IPS DF 6.9 (cell line): ENCODE results near the gene CSNK2B.

ENCODE experiments used
- DNase-seq: peaks from one replicate; pipeline ENCODE4 v3.0.0-alpha.2; 2013; ENCODE audit warnings: low read depth, low spot score
- H3K27ac ChIP-seq: one replicate; pipeline ENCODE4 v1.5.1; 2013; ENCODE audit warnings: low read length, control low read depth
- H3K27me3 ChIP-seq: 2 replicates; pipeline ENCODE4 v1.6.1; 2013; ENCODE audit warnings: mild to moderate bottlenecking, low read length; ENCODE audit not compliant: control insufficient read depth, insufficient read depth
- H3K36me3 ChIP-seq: 2 replicates; pipeline ENCODE4 v1.6.1; 2013; ENCODE audit warnings: low read length; ENCODE audit not compliant: control insufficient read depth, insufficient read depth
- H3K4me1 ChIP-seq: 2 replicates; pipeline ENCODE4 v1.6.1; 2013; ENCODE audit warnings: low read length; ENCODE audit not compliant: control insufficient read depth, insufficient read depth
- H3K4me3 ChIP-seq: 2 replicates; pipeline ENCODE4 v1.5.1; 2013; ENCODE audit warnings: mild to moderate bottlenecking, low read length
- H3K9me3 ChIP-seq: 2 replicates; pipeline ENCODE4 v1.6.1; 2013; ENCODE audit warnings: low read length, inconsistent platforms; ENCODE audit not compliant: control insufficient read depth, insufficient read depth
- WGBS: extraction: QIAGEN DNeasy Blood & Tissue Kit; methylation state at CpG from one replicate; pipeline ENCODE4 v1.1.7; 2013; ENCODE audit warnings: mixed read lengths, missing lambda C conversion rate; ENCODE audit not compliant: insufficient read length, insufficient coverage; 5-methylcytosine and 5-hydroxymethylcytosine counted together

CSNK2B gene

GRCh38 chr6:31676904-31677303, 11.0 kb downstream of the CSNK2B start:
- H3K4me3 ChIP-seq, result no peak overlapping the region
- H3K36me3 ChIP-seq, result peaks cover 3% of the 10 kb centered on the region
- H3K9me3 ChIP-seq, result no peaks in the 10 kb centered on the region
- no peak overlapping the region for H3K27ac ChIP-seq
- DNase-seq, result no peak
- H3K4me1 ChIP-seq, result no peaks in the 10 kb centered on the region
- H3K27me3 ChIP-seq, result peaks cover 2% of the 10 kb centered on the region; the same call in 1 of the 2 replicates
- WGBS, result no CpG with 5 or more reads among the region's 6 CpGs

GRCh38 chr6:31677955-31678354, 12.1 kb downstream of the CSNK2B start:
- no peaks in the 10 kb centered on the region for H3K36me3 ChIP-seq
- no peaks in the 10 kb centered on the region for H3K4me1 ChIP-seq
- no peak overlapping the region for H3K27ac ChIP-seq
- peaks cover 2% of the 10 kb centered on the region; the same call in 1 of the 2 replicates for H3K27me3 ChIP-seq
- no peaks in the 10 kb centered on the region for H3K9me3 ChIP-seq
- DNase-seq, result no peak
- H3K4me3 ChIP-seq, result no peak overlapping the region
- no CpG with 5 or more reads among the region's 8 CpGs for WGBS

GRCh38 chr6:31680226-31681134, 14.6 kb downstream of the CSNK2B start, which contains the start of gene LY6G5C:
Gene LY6G5C, minus strand, starts transcription at chr6:31681067. Its CDS starts 694 bp downstream, at chr6:31680373.
- Histone ChIP-seq H3K9me3 (no peaks in the 10 kb centered on the region), H3K4me1 (peaks cover 1% of the 10 kb centered on the region; the same call in 1 of the 2 replicates), H3K36me3 (no peaks in the 10 kb centered on the region), H3K27ac (no peak within 1 kb of the TSS), H3K4me3 (peak within 1 kb of the TSS; percentile 26; the same call in 1 of the 2 replicates), H3K27me3 (peaks cover 2% of the 10 kb centered on the region; the same call in 1 of the 2 replicates)
- no peak for DNase-seq
- WGBS, result no CpG with 5 or more reads among the region's 17 CpGs

GRCh38 chr6:31681135-31681671, 15.3 kb downstream of the CSNK2B start:
- no CpG with 5 or more reads among the region's 40 CpGs for WGBS
- Histone ChIP-seq H3K27me3 (peaks cover 2% of the 10 kb centered on the region; the same call in 1 of the 2 replicates), H3K36me3 (no peaks in the 10 kb centered on the region), H3K9me3 (no peaks in the 10 kb centered on the region), H3K27ac (no peak overlapping the region), H3K4me1 (peaks cover 1% of the 10 kb centered on the region; the same call in 1 of the 2 replicates), H3K4me3 (peak overlapping the region; percentile 26; the same call in 1 of the 2 replicates)
- DNase-seq, result no peak

- Histone ChIP-seq H3K4me1 (peaks cover 1% of the 10 kb centered on the region; the same call in 1 of the 2 replicates), H3K27ac (no peak overlapping the region), H3K9me3 (no peaks in the 10 kb centered on the region), H3K27me3 (peaks cover 2% of the 10 kb centered on the region; the same call in 1 of the 2 replicates), H3K36me3 (peaks cover 10% of the 10 kb centered on the region; the same call in 1 of the 2 replicates), H3K4me3 (peak overlapping the region; percentile 16; the same call in 1 of the 2 replicates)
- DNase-seq, result no peak
- no CpG with 5 or more reads among the region's 13 CpGs for WGBS
Observed at GRCh38 chr6:31683591-31683990, 17.7 kb downstream of the CSNK2B start.

- no peak overlapping the region for H3K4me3 ChIP-seq
- no peaks in the 10 kb centered on the region for H3K9me3 ChIP-seq
- no peak overlapping the region for H3K27ac ChIP-seq
- peaks cover 1% of the 10 kb centered on the region; the same call in 1 of the 2 replicates for H3K4me1 ChIP-seq
- peaks cover 13% of the 10 kb centered on the region for H3K36me3 ChIP-seq
- DNase-seq, result no peak
- no CpG with 5 or more reads among the region's 5 CpGs for WGBS
- H3K27me3 ChIP-seq, result peaks cover 1% of the 10 kb centered on the region; the same call in 1 of the 2 replicates
Observed at GRCh38 chr6:31686483-31686882, 20.6 kb downstream of the CSNK2B start.

- Histone ChIP-seq H3K27me3 (no peaks in the 10 kb centered on the region), H3K36me3 (peaks cover 13% of the 10 kb centered on the region), H3K4me1 (peaks cover 1% of the 10 kb centered on the region; the same call in 1 of the 2 replicates), H3K9me3 (no peaks in the 10 kb centered on the region), H3K4me3 (no peak overlapping the region), H3K27ac (no peak overlapping the region)
- WGBS, result no CpG with 5 or more reads among the region's 8 CpGs
- DNase-seq, result no peak
Observed at GRCh38 chr6:31687321-31687720, 21.4 kb downstream of the CSNK2B start.

GRCh38 chr6:31687860-31688693, 22.2 kb downstream of the CSNK2B start:
- no CpG with 5 or more reads among the region's 14 CpGs for WGBS
- peaks cover 1% of the 10 kb centered on the region; the same call in 1 of the 2 replicates for H3K4me1 ChIP-seq
- no peak for DNase-seq
- H3K36me3 ChIP-seq, result peaks cover 13% of the 10 kb centered on the region
- H3K27ac ChIP-seq, result no peak overlapping the region
- H3K27me3 ChIP-seq, result no peaks in the 10 kb centered on the region
- no peak overlapping the region for H3K4me3 ChIP-seq
- H3K9me3 ChIP-seq, result no peaks in the 10 kb centered on the region

- H3K27ac ChIP-seq, result no peak overlapping the region
Observed at GRCh38 chr6:31689249-31690110, 23.6 kb downstream of the CSNK2B start.

More at GRCh38 chr6:31689249-31690110, 23.6 kb downstream of the CSNK2B start:
- DNase-seq, result no peak
- Histone ChIP-seq H3K27me3 (no peaks in the 10 kb centered on the region), H3K36me3 (peaks cover 13% of the 10 kb centered on the region), H3K4me1 (no peaks in the 10 kb centered on the region), H3K9me3 (no peaks in the 10 kb centered on the region), H3K4me3 (no peak overlapping the region)
- no CpG with 5 or more reads among the region's 11 CpGs for WGBS
